ENCODE measurements around the gene SKIL. TPM values are rescaled to one million over a fixed set of nuclear protein-coding genes. Genes with fewer than 3 reads are reported as not detected.

The SKIL gene, protein sequence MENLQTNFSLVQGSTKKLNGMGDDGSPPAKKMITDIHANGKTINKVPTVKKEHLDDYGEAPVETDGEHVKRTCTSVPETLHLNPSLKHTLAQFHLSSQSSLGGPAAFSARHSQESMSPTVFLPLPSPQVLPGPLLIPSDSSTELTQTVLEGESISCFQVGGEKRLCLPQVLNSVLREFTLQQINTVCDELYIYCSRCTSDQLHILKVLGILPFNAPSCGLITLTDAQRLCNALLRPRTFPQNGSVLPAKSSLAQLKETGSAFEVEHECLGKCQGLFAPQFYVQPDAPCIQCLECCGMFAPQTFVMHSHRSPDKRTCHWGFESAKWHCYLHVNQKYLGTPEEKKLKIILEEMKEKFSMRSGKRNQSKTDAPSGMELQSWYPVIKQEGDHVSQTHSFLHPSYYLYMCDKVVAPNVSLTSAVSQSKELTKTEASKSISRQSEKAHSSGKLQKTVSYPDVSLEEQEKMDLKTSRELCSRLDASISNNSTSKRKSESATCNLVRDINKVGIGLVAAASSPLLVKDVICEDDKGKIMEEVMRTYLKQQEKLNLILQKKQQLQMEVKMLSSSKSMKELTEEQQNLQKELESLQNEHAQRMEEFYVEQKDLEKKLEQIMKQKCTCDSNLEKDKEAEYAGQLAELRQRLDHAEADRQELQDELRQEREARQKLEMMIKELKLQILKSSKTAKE
- 76.5 and 84.8 TPM in 2 replicates for total RNA-seq

DNA sequence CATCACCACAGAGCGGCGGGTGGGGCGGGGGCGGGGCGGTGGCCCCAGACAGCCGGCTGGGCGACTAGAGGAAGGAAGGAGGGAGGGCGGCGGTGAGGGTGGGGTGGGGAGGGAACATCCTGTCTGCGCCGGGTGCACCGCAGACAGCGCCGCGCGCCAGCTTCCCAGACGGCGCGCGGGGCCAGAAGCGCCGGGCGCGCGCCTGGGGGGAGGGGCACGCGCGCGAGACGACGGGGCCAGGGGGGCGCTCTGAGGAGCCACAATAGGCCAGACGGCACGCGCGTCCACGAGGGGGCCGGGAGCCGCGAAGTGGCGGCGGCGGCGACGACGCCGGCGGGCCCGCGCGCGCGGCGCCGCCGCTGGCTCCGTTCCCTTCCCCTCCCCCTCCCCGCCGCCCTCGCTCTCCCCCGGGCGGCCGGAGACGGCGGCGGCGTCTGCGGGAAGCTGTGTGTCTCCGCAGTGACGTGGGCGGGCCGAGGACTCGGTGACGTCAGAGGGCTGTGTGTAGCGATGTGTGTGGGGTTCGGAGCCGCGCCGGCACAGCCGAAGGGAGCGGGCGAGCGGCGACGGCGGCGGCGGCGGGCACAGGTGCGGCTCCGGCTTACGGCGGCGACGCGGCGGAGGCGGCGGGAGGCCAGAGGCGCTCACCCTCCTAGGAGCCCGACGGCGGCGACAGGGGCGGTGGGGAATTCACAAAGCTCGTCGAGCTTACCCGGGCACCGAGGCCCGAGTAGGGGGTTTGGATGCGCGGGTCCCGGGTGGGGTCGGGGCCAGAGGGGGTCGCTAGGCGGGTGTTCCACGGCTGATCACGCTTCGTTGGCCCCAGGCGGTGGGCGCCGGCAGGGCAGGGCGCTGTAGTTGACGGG lies at the start of gene SKIL:
Gene SKIL (plus strand): TSS at position 540 of the 866 bp plus-strand sequence. CDS start 2,617 bp downstream, outside the sequence.

DNA sequence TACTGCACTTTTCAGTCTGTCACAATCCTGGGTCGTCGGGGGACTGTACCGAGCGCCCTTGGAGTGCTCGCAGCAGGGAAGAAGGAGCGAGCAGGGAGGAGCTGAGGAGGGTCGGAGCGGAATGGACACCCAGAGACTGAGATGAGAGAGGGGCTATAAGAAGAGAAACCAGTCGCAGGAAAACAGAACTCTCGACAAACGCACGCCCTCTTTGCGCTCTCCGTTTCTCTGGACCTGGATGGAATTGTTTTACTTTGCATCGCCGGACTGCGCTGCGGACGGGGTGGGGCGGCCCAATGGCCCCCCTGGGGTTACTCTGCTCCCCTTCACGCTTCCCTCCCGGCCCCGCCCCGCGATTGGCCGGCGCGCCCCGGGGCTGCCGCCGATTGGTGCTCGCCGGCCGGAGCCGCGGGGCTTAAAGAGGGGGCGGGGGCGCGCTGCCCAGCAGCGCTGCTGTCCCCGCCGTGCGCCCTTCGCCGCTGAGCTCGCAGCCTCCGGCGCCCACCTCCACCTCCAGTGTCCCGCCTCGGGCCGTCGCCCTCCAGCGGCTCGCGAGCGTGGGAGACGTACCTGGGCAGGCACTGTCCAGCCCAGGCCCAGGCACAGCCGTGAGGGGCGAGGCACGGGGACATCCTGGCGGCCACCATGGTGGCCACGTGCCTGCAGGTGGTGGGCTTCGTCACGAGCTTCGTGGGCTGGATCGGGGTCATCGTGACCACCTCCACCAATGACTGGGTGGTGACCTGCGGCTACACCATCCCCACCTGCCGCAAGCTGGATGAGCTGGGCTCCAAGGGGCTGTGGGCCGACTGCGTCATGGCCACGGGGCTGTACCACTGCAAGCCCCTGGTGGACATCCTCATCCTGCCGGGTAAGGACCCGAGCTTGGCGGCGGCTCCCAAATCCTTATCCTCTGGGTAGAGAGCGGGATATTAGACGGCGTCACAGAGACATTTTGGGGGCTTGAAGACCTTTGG lies 61.2 kb downstream of the SKIL start, which contains the start of gene CLDN11:
Gene CLDN11 (plus strand): TSS at position 447 of the 977 bp plus-strand sequence. CDS start 199 bp downstream, at position 646.

Other genes starting within 250 kb of the SKIL start
- 14.2 and 25.4 TPM in 2 replicates for gene PHC3, start 176.0 kb upstream of the SKIL start, total RNA-seq
- 50.4 and 84.6 TPM in 2 replicates for gene PRKCI, start 135.3 kb upstream of the SKIL start, total RNA-seq
- gene CLDN11, start 61.2 kb downstream of the SKIL start, total RNA-seq: 225 and 382 TPM in 2 replicates
- 1.2 and 10.7 TPM in 2 replicates for gene SLC7A14, start 228.4 kb downstream of the SKIL start, total RNA-seq

Data from regular cardiac myocyte (primary cell).